ENCODE measurements around the gene CR1L.
"Not testable (repeated sequence)": the region's sequence is repeated elsewhere in the genome, so short reads cannot be mapped to it uniquely, and the experiment has no call there.

Gene CR1L

GRCh38 chr1:207745839-207746767 is 101.2 kb downstream of the CR1L start:
- DNase-seq (ENCODE audit: low spot score), result no peak

GRCh38 chr1:207747627-207748492 is 102.9 kb downstream of the CR1L start:
- peak; percentile 11 for DNase-seq (ENCODE audit: low spot score)

- DNase-seq (ENCODE audit: low spot score), result no peak
Measured at GRCh38 chr1:207748737-207749528, 104.0 kb downstream of the CR1L start.

GRCh38 chr1:207750631-207751305 is 105.8 kb downstream of the CR1L start:
- DNase-seq (ENCODE audit: low spot score), result no peak

GRCh38 chr1:207751463-207751789 is 106.5 kb downstream of the CR1L start:
- not testable (repeated sequence) for DNase-seq (ENCODE audit: low spot score)

GRCh38 chr1:207751790-207752455 is 107.0 kb downstream of the CR1L start, which contains the start of gene CD46:
Gene CD46 (plus strand): TSS chr1:207752054. CDS start chr1:207752213, 159 bp downstream.
- peak; percentile 94 for DNase-seq (ENCODE audit: low spot score)

GRCh38 chr1:207752456-207752998 is 107.6 kb downstream of the CR1L start:
- no peak for DNase-seq (ENCODE audit: low spot score)

GRCh38 chr1:207753611-207754010 is 108.7 kb downstream of the CR1L start:
- no peak for DNase-seq (ENCODE audit: low spot score)

- DNase-seq (ENCODE audit: low spot score), result no peak
Measured at GRCh38 chr1:207754011-207754410, 109.1 kb downstream of the CR1L start.

GRCh38 chr1:207754974-207755700 is 110.2 kb downstream of the CR1L start:
- DNase-seq (ENCODE audit: low spot score), result no peak

GRCh38 chr1:207755846-207756693 is 111.1 kb downstream of the CR1L start:
- no peak for DNase-seq (ENCODE audit: low spot score)

- DNase-seq (ENCODE audit: low spot score), result no peak
Measured at GRCh38 chr1:207762622-207763021, 117.7 kb downstream of the CR1L start.

- no peak for DNase-seq (ENCODE audit: low spot score)
Measured at GRCh38 chr1:207763091-207763490, 118.2 kb downstream of the CR1L start.

- DNase-seq (ENCODE audit: low spot score), result no peak
Measured at GRCh38 chr1:207763972-207764371, 119.0 kb downstream of the CR1L start.

GRCh38 chr1:207766569-207766968 is 121.6 kb downstream of the CR1L start:
- no peak for DNase-seq (ENCODE audit: low spot score)

GRCh38 chr1:207770514-207770913 is 125.6 kb downstream of the CR1L start:
- DNase-seq (ENCODE audit: low spot score), result not testable (repeated sequence)
